ENCODE results near the gene SUPT3H. TPM values are rescaled to one million over a fixed set of nuclear protein-coding genes. Genes with fewer than 3 reads are reported as not detected.

The SUPT3H gene
- total and polyA plus RNA-seq, 2 of the 13 experiments (the other 11 are each of a cell fraction or from before 2014, with no cell fraction given) = 11.9 to 36.1 TPM

- TF ChIP-seq USF2 (IDR thresholded peaks at IDR 0.05; ENCODE audit: low read depth, low read length) (peak; percentile 30; the same call in 1 of the 2 replicates), USF2 (CRISPR knock-in tag; IDR thresholded peaks at IDR 0.05; ENCODE audit: borderline replicate concordance) (peak; percentile 82; the same call in 1 of the 2 replicates), NCOA5 (CRISPR knock-in tag; IDR thresholded peaks at IDR 0.05) (no peak), BRD4 (CRISPR knock-in tag; IDR thresholded peaks at IDR 0.05) (no peak), NFKBIZ (CRISPR knock-in tag; IDR thresholded peaks at IDR 0.05) (peak; percentile 97), ZFP41 (CRISPR knock-in tag; IDR thresholded peaks at IDR 0.05; ENCODE audit: borderline replicate concordance) (no peak), HNF4A (CRISPR knock-in tag; IDR thresholded peaks at IDR 0.05) (peak; percentile 83), KAT8 (CRISPR knock-in tag; IDR thresholded peaks at IDR 0.05) (0 out of 2 replicates have a peak, but pooled peaks have one; percentile 43), GRHL1 (CRISPR knock-in tag; conservative IDR thresholded peaks at IDR 0.05) (no peak), GLMP (CRISPR knock-in tag; IDR thresholded peaks at IDR 0.05; ENCODE audit: borderline replicate concordance) (no peak), PHF8 (CRISPR knock-in tag; IDR thresholded peaks at IDR 0.05) (no peak), ASH2L (IDR thresholded peaks at IDR 0.05; ENCODE audit: insufficient read length, low read depth, low read length) (peak; percentile 95), ZNF740 (CRISPR knock-in tag; IDR thresholded peaks at IDR 0.05) (no peak)
- TF ChIP-seq, protein P1, sequence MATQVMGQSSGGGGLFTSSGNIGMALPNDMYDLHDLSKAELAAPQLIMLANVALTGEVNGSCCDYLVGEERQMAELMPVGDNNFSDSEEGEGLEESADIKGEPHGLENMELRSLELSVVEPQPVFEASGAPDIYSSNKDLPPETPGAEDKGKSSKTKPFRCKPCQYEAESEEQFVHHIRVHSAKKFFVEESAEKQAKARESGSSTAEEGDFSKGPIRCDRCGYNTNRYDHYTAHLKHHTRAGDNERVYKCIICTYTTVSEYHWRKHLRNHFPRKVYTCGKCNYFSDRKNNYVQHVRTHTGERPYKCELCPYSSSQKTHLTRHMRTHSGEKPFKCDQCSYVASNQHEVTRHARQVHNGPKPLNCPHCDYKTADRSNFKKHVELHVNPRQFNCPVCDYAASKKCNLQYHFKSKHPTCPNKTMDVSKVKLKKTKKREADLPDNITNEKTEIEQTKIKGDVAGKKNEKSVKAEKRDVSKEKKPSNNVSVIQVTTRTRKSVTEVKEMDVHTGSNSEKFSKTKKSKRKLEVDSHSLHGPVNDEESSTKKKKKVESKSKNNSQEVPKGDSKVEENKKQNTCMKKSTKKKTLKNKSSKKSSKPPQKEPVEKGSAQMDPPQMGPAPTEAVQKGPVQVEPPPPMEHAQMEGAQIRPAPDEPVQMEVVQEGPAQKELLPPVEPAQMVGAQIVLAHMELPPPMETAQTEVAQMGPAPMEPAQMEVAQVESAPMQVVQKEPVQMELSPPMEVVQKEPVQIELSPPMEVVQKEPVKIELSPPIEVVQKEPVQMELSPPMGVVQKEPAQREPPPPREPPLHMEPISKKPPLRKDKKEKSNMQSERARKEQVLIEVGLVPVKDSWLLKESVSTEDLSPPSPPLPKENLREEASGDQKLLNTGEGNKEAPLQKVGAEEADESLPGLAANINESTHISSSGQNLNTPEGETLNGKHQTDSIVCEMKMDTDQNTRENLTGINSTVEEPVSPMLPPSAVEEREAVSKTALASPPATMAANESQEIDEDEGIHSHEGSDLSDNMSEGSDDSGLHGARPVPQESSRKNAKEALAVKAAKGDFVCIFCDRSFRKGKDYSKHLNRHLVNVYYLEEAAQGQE (IDR thresholded peaks at IDR 0.05; ENCODE audit: borderline replicate concordance in 1 of 2, low read depth in 1 of 2, low read length in 2 of 2) = no peak
- TF ChIP-seq, protein P2, sequence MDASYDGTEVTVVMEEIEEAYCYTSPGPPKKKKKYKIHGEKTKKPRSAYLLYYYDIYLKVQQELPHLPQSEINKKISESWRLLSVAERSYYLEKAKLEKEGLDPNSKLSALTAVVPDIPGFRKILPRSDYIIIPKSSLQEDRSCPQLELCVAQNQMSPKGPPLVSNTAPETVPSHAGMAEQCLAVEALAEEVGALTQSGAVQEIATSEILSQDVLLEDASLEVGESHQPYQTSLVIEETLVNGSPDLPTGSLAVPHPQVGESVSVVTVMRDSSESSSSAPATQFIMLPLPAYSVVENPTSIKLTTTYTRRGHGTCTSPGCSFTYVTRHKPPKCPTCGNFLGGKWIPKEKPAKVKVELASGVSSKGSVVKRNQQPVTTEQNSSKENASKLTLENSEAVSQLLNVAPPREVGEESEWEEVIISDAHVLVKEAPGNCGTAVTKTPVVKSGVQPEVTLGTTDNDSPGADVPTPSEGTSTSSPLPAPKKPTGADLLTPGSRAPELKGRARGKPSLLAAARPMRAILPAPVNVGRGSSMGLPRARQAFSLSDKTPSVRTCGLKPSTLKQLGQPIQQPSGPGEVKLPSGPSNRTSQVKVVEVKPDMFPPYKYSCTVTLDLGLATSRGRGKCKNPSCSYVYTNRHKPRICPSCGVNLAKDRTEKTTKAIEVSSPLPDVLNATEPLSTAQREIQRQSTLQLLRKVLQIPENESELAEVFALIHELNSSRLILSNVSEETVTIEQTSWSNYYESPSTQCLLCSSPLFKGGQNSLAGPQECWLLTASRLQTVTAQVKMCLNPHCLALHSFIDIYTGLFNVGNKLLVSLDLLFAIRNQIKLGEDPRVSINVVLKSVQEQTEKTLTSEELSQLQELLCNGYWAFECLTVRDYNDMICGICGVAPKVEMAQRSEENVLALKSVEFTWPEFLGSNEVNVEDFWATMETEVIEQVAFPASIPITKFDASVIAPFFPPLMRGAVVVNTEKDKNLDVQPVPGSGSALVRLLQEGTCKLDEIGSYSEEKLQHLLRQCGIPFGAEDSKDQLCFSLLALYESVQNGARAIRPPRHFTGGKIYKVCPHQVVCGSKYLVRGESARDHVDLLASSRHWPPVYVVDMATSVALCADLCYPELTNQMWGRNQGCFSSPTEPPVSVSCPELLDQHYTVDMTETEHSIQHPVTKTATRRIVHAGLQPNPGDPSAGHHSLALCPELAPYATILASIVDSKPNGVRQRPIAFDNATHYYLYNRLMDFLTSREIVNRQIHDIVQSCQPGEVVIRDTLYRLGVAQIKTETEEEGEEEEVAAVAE (CRISPR knock-in tag; IDR thresholded peaks at IDR 0.05; ENCODE audit: borderline replicate concordance) = 0 out of 2 replicates have a peak, but pooled peaks have one; percentile 24
Observed at GRCh38 chr6:44920952-44921491, 456.7 kb downstream of the SUPT3H start (continued).

Data from HepG2 (cell line).